TTC549 (cell line): Measurements from ENCODE around the gene SRGAP1.
"Not testable (repeated sequence)": the region's sequence is repeated elsewhere in the genome, so short reads cannot be mapped to it uniquely, and the experiment has no call there.

Source experiments
- FAIRE-seq: peaks from 2 replicates; lab custom pipeline; 2012; peaks lifted over from hg19 to GRCh38; lab: Jason Lieb, UNC

The SRGAP1 gene

GRCh38 chr12:63838411-63838810 is 6.1 kb upstream of the SRGAP1 start:
- FAIRE-seq, result no peak

- FAIRE-seq, result no peak
These were observed 3.5 kb upstream of the SRGAP1 start for GRCh38 chr12:63841011-63841410.

GRCh38 chr12:63841571-63841970 is 2.9 kb upstream of the SRGAP1 start:
- FAIRE-seq, result no peak

- FAIRE-seq, result not testable (repeated sequence)
These were observed 1.8 kb upstream of the SRGAP1 start for GRCh38 chr12:63842750-63843149.

- no peak for FAIRE-seq
These were observed 1.2 kb upstream of the SRGAP1 start for GRCh38 chr12:63843254-63843720.

- no peak for FAIRE-seq
These were observed 644 bp upstream of the SRGAP1 start for GRCh38 chr12:63843721-63844390.

GRCh38 chr12:63845726-63846125 is 1.2 kb downstream of the SRGAP1 start:
- FAIRE-seq, result no peak

GRCh38 chr12:63846238-63846967 is 1.9 kb downstream of the SRGAP1 start:
- FAIRE-seq, result no peak

GRCh38 chr12:63848450-63848849 is 4.0 kb downstream of the SRGAP1 start:
- FAIRE-seq, result no peak

GRCh38 chr12:63849106-63849620 is 4.7 kb downstream of the SRGAP1 start:
- FAIRE-seq, result no peak

- FAIRE-seq, result no peak
These were observed 5.1 kb downstream of the SRGAP1 start for GRCh38 chr12:63849641-63850040.

- FAIRE-seq, result no peak
These were observed 9.5 kb downstream of the SRGAP1 start for GRCh38 chr12:63853978-63854377.

- FAIRE-seq, result no peak
These were observed 10.8 kb downstream of the SRGAP1 start for GRCh38 chr12:63855299-63855698.

GRCh38 chr12:63857771-63858670 is 13.5 kb downstream of the SRGAP1 start:
- no peak for FAIRE-seq

- FAIRE-seq, result not testable (repeated sequence)
These were observed 15.4 kb downstream of the SRGAP1 start for GRCh38 chr12:63859880-63860279.

GRCh38 chr12:63862187-63862968 is 17.9 kb downstream of the SRGAP1 start:
- FAIRE-seq, result no peak

- FAIRE-seq, result no peak
These were observed 18.4 kb downstream of the SRGAP1 start for GRCh38 chr12:63862969-63863230.

- FAIRE-seq, result no peak
These were observed 19.4 kb downstream of the SRGAP1 start for GRCh38 chr12:63863658-63864453.

GRCh38 chr12:63864454-63864706 is 19.9 kb downstream of the SRGAP1 start:
- no peak for FAIRE-seq

GRCh38 chr12:63865448-63865847 is 20.9 kb downstream of the SRGAP1 start:
- no peak for FAIRE-seq

GRCh38 chr12:63867053-63867452 is 22.6 kb downstream of the SRGAP1 start:
- no peak for FAIRE-seq
